ENCODE results near the gene LDLRAD4.

DNA sequence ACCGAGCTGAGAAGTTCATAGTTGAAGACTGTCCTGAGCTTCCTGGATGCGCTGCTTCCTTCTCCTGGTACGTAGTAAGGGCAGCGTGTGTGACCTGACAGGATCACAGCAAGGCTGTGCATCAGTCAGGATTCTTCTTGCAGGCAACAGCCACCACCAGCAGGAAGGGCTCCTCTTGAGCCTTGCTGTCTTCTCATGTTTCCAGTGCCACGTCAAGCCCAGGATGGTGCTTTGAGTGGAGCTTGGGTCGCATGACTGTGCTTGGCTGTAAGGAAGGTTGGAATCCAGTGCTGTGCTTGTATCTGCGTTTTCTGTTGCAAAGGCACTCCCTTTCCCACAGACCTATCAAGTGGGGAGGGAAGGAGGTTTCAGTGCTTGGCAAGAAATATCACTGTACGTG is 194.3 kb downstream of the LDLRAD4 start:
- TF ChIP-seq, protein P1, sequence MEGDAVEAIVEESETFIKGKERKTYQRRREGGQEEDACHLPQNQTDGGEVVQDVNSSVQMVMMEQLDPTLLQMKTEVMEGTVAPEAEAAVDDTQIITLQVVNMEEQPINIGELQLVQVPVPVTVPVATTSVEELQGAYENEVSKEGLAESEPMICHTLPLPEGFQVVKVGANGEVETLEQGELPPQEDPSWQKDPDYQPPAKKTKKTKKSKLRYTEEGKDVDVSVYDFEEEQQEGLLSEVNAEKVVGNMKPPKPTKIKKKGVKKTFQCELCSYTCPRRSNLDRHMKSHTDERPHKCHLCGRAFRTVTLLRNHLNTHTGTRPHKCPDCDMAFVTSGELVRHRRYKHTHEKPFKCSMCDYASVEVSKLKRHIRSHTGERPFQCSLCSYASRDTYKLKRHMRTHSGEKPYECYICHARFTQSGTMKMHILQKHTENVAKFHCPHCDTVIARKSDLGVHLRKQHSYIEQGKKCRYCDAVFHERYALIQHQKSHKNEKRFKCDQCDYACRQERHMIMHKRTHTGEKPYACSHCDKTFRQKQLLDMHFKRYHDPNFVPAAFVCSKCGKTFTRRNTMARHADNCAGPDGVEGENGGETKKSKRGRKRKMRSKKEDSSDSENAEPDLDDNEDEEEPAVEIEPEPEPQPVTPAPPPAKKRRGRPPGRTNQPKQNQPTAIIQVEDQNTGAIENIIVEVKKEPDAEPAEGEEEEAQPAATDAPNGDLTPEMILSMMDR (IDR thresholded peaks at IDR 0.05) = no peak
- no peak for TF ChIP-seq POLR2A (IDR thresholded peaks at IDR 0.05)

Data from lower leg skin (tissue), 3 donors.